WTC11 (cell line): ENCODE measurements around the gene MLXIPL. TPM values are rescaled to one million over a fixed set of nuclear protein-coding genes. Genes with fewer than 3 reads are reported as not detected.

Experiments used
- ATAC-seq: fragments of 200-7000 bp; cut with Tn5 transposase; 2 replicates; pipeline ENCODE4 v1.10.0; 2021; ENCODE audit warnings: mild to moderate bottlenecking, moderate library complexity
- CTCF ChIA-PET: fragments of 300-600 bp; sonication (Branson Sonifier 250); formaldehyde crosslinking; loops from one replicate; lab custom pipeline; 2021; ENCODE audit warnings: antibody characterized with exemption; lab: Charles Lee
- POLR2A ChIA-PET: fragments of 350-600 bp; sonication (Branson Sonifier 250); formaldehyde crosslinking; loops from one replicate; lab custom pipeline; 2021; ENCODE audit warnings: antibody characterized with exemption; lab: Charles Lee
- DNase-seq: peaks from one replicate; pipeline ENCODE4 v3.0.0; 2021; ENCODE audit warnings: low spot score
- H3K27ac Mint-ChIP-seq: 2 replicates; pipeline ENCODE4 v1.8.0; 2021; ENCODE audit warnings: mixed read lengths
- H3K27me3 Mint-ChIP-seq: 2 replicates; pipeline ENCODE4 v1.8.0; 2021; ENCODE audit warnings: low read depth, mild to moderate bottlenecking, moderate library complexity, mixed read lengths
- H3K36me3 Mint-ChIP-seq: 2 replicates; pipeline ENCODE4 v1.8.0; 2021; ENCODE audit warnings: mixed read lengths
- H3K4me1 Mint-ChIP-seq: 2 replicates; pipeline ENCODE4 v1.8.0; 2022; ENCODE audit warnings: mixed read lengths
- H3K4me3 Mint-ChIP-seq: 2 replicates; pipeline ENCODE4 v1.8.0; 2021; ENCODE audit warnings: mild to moderate bottlenecking, moderate library complexity, mixed read lengths
- H3K9me3 Mint-ChIP-seq: 2 replicates; pipeline ENCODE4 v1.8.0; 2021; ENCODE audit warnings: mixed read lengths
- ATF6 ChIP-seq: sonication (generic); formaldehyde crosslinking; IDR thresholded peaks from 2 replicates; pipeline ENCODE4 v1.8.1; 2023; ENCODE audit warnings: mild to moderate bottlenecking, missing genetic modification reagents
- E2F4 ChIP-seq: sonication (generic); formaldehyde crosslinking; IDR thresholded peaks from 2 replicates; pipeline ENCODE4 v1.8.1; 2022; ENCODE audit warnings: low read depth, mild to moderate bottlenecking, moderate library complexity, missing genetic modification reagents, borderline replicate concordance
- E2F5 ChIP-seq: sonication (generic); formaldehyde crosslinking; IDR thresholded peaks from 2 replicates; pipeline ENCODE4 v1.8.1; 2022; ENCODE audit warnings: mild to moderate bottlenecking, moderate library complexity, missing genetic modification reagents
- ELF4 ChIP-seq: sonication (generic); formaldehyde crosslinking; IDR thresholded peaks from 2 replicates; pipeline ENCODE4 v1.8.1; 2022; ENCODE audit warnings: low read depth, mild to moderate bottlenecking, moderate library complexity, missing genetic modification reagents
- ERG ChIP-seq: fragments of 250-450 bp; sonication (Bioruptor Pico); IDR thresholded peaks from 2 replicates; pipeline ENCODE4 v1.8.0; 2021; ENCODE audit warnings: mild to moderate bottlenecking
- ETV6 ChIP-seq: sonication (generic); formaldehyde crosslinking; IDR thresholded peaks from 2 replicates; pipeline ENCODE4 v1.8.1; 2022; ENCODE audit warnings: mild to moderate bottlenecking, missing genetic modification reagents
- FOXP1 ChIP-seq: sonication (generic); formaldehyde crosslinking; IDR thresholded peaks from 2 replicates; pipeline ENCODE4 v1.8.0; 2022; ENCODE audit warnings: missing genetic modification reagents, mild to moderate bottlenecking, moderate library complexity, borderline replicate concordance
- GTF2I ChIP-seq: fragments of 250-450 bp; sonication (Bioruptor Pico); conservative IDR thresholded peaks from 2 replicates; pipeline ENCODE4 v1.4.0; 2021; ENCODE audit warnings: mild to moderate bottlenecking
- JUN ChIP-seq: sonication (generic); formaldehyde crosslinking; IDR thresholded peaks from 2 replicates; pipeline ENCODE4 v1.8.0; 2023; ENCODE audit warnings: mild to moderate bottlenecking, missing genetic modification reagents
- RELA ChIP-seq: sonication (generic); formaldehyde crosslinking; IDR thresholded peaks from 2 replicates; pipeline ENCODE4 v1.8.1; 2022; ENCODE audit warnings: missing genetic modification reagents, mild to moderate bottlenecking, borderline replicate concordance
- TEAD1 ChIP-seq: sonication (generic); formaldehyde crosslinking; IDR thresholded peaks from 2 replicates; pipeline ENCODE4 v1.8.0; 2022; ENCODE audit warnings: mild to moderate bottlenecking, missing genetic modification reagents
- ZMAT4 ChIP-seq: fragments of 250-450 bp; sonication (Bioruptor Pico); IDR thresholded peaks from 2 replicates; pipeline ENCODE4 v1.9.0; 2021; ENCODE audit warnings: mild to moderate bottlenecking
- ZNF138 ChIP-seq: sonication (generic); formaldehyde crosslinking; conservative IDR thresholded peaks from 2 replicates; pipeline ENCODE4 v1.8.1; 2022; ENCODE audit warnings: mild to moderate bottlenecking, moderate library complexity, missing genetic modification reagents
- ZNF263 ChIP-seq: sonication (generic); formaldehyde crosslinking; IDR thresholded peaks from 2 replicates; pipeline ENCODE4 v1.8.1; 2022; ENCODE audit warnings: low read depth, mild to moderate bottlenecking, moderate library complexity, missing genetic modification reagents
- ZNF416 ChIP-seq: fragments of 250-450 bp; sonication (Bioruptor Pico); IDR thresholded peaks from 2 replicates; pipeline ENCODE4 v1.9.0; 2021; ENCODE audit warnings: mild to moderate bottlenecking, inconsistent platforms
- total RNA-seq: library from RNA; stranded (reverse); gene quantifications from 3 replicates; pipeline ENCODE4 v1.2.3, GENCODE V29; 2021
- TF ChIP-seq, protein P1 (sequence below): sonication (generic); formaldehyde crosslinking; IDR thresholded peaks from 2 replicates; pipeline ENCODE4 v1.8.1; 2022; ENCODE audit warnings: missing genetic modification reagents, borderline replicate concordance
- TF ChIP-seq, protein P2 (sequence below): sonication (generic); formaldehyde crosslinking; IDR thresholded peaks from 2 replicates; pipeline ENCODE4 v1.8.1; 2023; ENCODE audit warnings: mild to moderate bottlenecking, missing genetic modification reagents
- TF ChIP-seq, protein P3 (sequence below): sonication (generic); formaldehyde crosslinking; IDR thresholded peaks from 2 replicates; pipeline ENCODE4 v1.8.1; 2023; ENCODE audit warnings: mild to moderate bottlenecking, missing genetic modification reagents, moderate library complexity
- TF ChIP-seq, protein P4 (sequence below): fragments of 200-600 bp; IDR thresholded peaks from 2 replicates; pipeline ENCODE4 v1.8.0; 2022; ENCODE audit warnings: antibody characterized with exemption

Gene MLXIPL
- total RNA-seq, 1 experiment from 2014 or later, result 20.4 TPM

- TF ChIP-seq, protein P1, sequence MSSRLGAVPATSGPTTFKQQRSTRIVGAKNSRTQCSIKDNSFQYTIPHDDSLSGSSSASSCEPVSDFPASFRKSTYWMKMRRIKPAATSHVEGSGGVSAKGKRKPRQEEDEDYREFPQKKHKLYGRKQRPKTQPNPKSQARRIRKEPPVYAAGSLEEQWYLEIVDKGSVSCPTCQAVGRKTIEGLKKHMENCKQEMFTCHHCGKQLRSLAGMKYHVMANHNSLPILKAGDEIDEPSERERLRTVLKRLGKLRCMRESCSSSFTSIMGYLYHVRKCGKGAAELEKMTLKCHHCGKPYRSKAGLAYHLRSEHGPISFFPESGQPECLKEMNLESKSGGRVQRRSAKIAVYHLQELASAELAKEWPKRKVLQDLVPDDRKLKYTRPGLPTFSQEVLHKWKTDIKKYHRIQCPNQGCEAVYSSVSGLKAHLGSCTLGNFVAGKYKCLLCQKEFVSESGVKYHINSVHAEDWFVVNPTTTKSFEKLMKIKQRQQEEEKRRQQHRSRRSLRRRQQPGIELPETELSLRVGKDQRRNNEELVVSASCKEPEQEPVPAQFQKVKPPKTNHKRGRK (CRISPR knock-in tag), result no peak
- no peak for TF ChIP-seq JUN (CRISPR knock-in tag)
- no peak for TF ChIP-seq ZNF263 (CRISPR knock-in tag)
- no peak for TF ChIP-seq E2F4 (CRISPR knock-in tag)
- TF ChIP-seq, protein P2, sequence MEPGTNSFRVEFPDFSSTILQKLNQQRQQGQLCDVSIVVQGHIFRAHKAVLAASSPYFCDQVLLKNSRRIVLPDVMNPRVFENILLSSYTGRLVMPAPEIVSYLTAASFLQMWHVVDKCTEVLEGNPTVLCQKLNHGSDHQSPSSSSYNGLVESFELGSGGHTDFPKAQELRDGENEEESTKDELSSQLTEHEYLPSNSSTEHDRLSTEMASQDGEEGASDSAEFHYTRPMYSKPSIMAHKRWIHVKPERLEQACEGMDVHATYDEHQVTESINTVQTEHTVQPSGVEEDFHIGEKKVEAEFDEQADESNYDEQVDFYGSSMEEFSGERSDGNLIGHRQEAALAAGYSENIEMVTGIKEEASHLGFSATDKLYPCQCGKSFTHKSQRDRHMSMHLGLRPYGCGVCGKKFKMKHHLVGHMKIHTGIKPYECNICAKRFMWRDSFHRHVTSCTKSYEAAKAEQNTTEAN (CRISPR knock-in tag), result no peak
- no peak for TF ChIP-seq ZNF416
- no peak for TF ChIP-seq ETV6 (CRISPR knock-in tag)
- TF ChIP-seq ZMAT4 (CRISPR knock-in tag), result no peak
- no peak for TF ChIP-seq GTF2I
- no peak for TF ChIP-seq ELF4 (CRISPR knock-in tag)
- TF ChIP-seq FOXP1 (CRISPR knock-in tag), result no peak
- no peak for TF ChIP-seq ERG (CRISPR knock-in tag)
- TF ChIP-seq, protein P3, sequence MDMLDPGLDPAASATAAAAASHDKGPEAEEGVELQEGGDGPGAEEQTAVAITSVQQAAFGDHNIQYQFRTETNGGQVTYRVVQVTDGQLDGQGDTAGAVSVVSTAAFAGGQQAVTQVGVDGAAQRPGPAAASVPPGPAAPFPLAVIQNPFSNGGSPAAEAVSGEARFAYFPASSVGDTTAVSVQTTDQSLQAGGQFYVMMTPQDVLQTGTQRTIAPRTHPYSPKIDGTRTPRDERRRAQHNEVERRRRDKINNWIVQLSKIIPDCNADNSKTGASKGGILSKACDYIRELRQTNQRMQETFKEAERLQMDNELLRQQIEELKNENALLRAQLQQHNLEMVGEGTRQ (CRISPR knock-in tag), result no peak
These were observed 53.8 kb downstream of the MLXIPL start (continued) for GRCh38 chr7:73570521-73570920.

- Mint-ChIP-seq H3K4me3 (no peak overlapping the region), H3K9me3 (no peaks in the 10 kb centered on the region), H3K36me3 (peaks cover 41% of the 10 kb centered on the region), H3K27me3 (no peaks in the 10 kb centered on the region), H3K27ac (no peak overlapping the region), H3K4me1 (peaks cover 8% of the 10 kb centered on the region; the same call in 1 of the 2 replicates)
- ATAC-seq (no peak), DNase-seq (no peak)
- CTCF ChIA-PET, result no interaction called here
- TF ChIP-seq, protein P4, sequence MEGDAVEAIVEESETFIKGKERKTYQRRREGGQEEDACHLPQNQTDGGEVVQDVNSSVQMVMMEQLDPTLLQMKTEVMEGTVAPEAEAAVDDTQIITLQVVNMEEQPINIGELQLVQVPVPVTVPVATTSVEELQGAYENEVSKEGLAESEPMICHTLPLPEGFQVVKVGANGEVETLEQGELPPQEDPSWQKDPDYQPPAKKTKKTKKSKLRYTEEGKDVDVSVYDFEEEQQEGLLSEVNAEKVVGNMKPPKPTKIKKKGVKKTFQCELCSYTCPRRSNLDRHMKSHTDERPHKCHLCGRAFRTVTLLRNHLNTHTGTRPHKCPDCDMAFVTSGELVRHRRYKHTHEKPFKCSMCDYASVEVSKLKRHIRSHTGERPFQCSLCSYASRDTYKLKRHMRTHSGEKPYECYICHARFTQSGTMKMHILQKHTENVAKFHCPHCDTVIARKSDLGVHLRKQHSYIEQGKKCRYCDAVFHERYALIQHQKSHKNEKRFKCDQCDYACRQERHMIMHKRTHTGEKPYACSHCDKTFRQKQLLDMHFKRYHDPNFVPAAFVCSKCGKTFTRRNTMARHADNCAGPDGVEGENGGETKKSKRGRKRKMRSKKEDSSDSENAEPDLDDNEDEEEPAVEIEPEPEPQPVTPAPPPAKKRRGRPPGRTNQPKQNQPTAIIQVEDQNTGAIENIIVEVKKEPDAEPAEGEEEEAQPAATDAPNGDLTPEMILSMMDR, result no peak
- TF ChIP-seq TEAD1 (CRISPR knock-in tag) (no peak), ATF6 (CRISPR knock-in tag) (no peak), ZNF138 (CRISPR knock-in tag) (no peak), E2F5 (CRISPR knock-in tag) (no peak), RELA (CRISPR knock-in tag) (no peak)
- POLR2A ChIA-PET, result no interaction called here
These were observed 55.2 kb downstream of the MLXIPL start for GRCh38 chr7:73569042-73569608.
